SK-N-SH (cell line): ENCODE results near the gene HILPDA. TPM values are rescaled to one million over a fixed set of nuclear protein-coding genes. Genes with fewer than 3 reads are reported as not detected.
A peak's percentile ranks its signal among the peaks of the same experiment; 100 is the strongest.

ENCODE experiments used
- CTCF ChIA-PET: fragments of 300-600, 350-600 bp; formaldehyde crosslinking; extraction: SDS; loops from one replicate; lab custom pipeline; 2021; lab: Yijun Ruan, JAX
- POLR2A ChIA-PET: fragments of 350-600 bp; sonication (Branson Sonifier 250); formaldehyde crosslinking; extraction: SDS; loops from one replicate; lab custom pipeline; 2020; ENCODE audit warnings: antibody characterized with exemption, inconsistent platforms; lab: Yijun Ruan, JAX
- DNase-seq: peaks from one replicate; pipeline ENCODE4 v3.0.0; 2012
- H2AFZ ChIP-seq: fragments of 200-600 bp; sonication (generic); 2 replicates; pipeline ENCODE4 v1.8.1; 2016; ENCODE audit warnings: antibody characterized with exemption, mild to moderate bottlenecking, low read depth
- H3F3A ChIP-seq: fragments of 200-600 bp; sonication (generic); replicated peaks from 2 replicates; pipeline ENCODE3; 2016; ENCODE audit warnings: antibody characterized with exemption, mild to moderate bottlenecking; ENCODE audit not compliant: insufficient read depth
- H3K27ac ChIP-seq, 2 experiments: fragments of 200-500 bp in 1 of 2; fragments of 200-600 bp in 1 of 2; sonication (Bioruptor generic) in 1 of 2; sonication (generic), shearing (Covaris generic) in 1 of 2; 2 replicates each; pipeline versions ENCODE4 v1.5.1 to v1.6.1; 2014 to 2016; ENCODE audit warnings: low read depth in 2 of 2, inconsistent platforms in 1 of 2, low read length in 1 of 2, mild to moderate bottlenecking in 1 of 2, mixed read lengths in 1 of 2
- H3K27me3 ChIP-seq: fragments of 200-600 bp; sonication (generic), shearing (Covaris generic); 2 replicates; pipeline ENCODE4 v1.6.1; 2016; ENCODE audit warnings: mixed run types; ENCODE audit not compliant: insufficient read depth
- H3K36me3 ChIP-seq, 2 experiments: fragments of 200-500 bp in 1 of 2; fragments of 200-600 bp in 1 of 2; sonication (Bioruptor generic) in 1 of 2; sonication (generic) in 1 of 2; replicated peaks in 1 of 2; 2 replicates each; pipeline versions ENCODE3 to v1.5.1; 2014 to 2016; ENCODE audit warnings: low read length in 1 of 2, mild to moderate bottlenecking in 1 of 2; ENCODE audit not compliant: insufficient read depth in 2 of 2, control insufficient read depth in 1 of 2
- H3K4me1 ChIP-seq, 2 experiments: fragments of 200-500 bp in 1 of 2; fragments of 200-600 bp in 1 of 2; sonication (Bioruptor generic) in 1 of 2; sonication (generic), shearing (Covaris generic) in 1 of 2; 2 replicates each; pipeline versions ENCODE4 v1.5.1 to v1.6.1; 2014 to 2016; ENCODE audit warnings: low read depth in 1 of 2, low read length in 1 of 2, mixed run types in 1 of 2; ENCODE audit not compliant: insufficient read depth in 2 of 2, control insufficient read depth in 1 of 2
- H3K4me2 ChIP-seq: fragments of 200-600 bp; sonication (generic), shearing (Covaris generic); 2 replicates; pipeline ENCODE4 v1.6.1; 2017; ENCODE audit warnings: mixed run types
- H3K4me3 ChIP-seq, 2 experiments: fragments of 200-500 bp in 1 of 2; fragments of 200-600 bp in 1 of 2; sonication (Bioruptor generic) in 1 of 2; sonication (generic), shearing (Covaris generic) in 1 of 2; 2 replicates each; pipeline versions ENCODE4 v1.5.1 to v1.8.1; 2014 to 2016; ENCODE audit warnings: low read depth in 2 of 2, inconsistent platforms in 1 of 2, low read length in 1 of 2, mild to moderate bottlenecking in 1 of 2, mixed read lengths in 1 of 2, moderate library complexity in 1 of 2
- H3K79me2 ChIP-seq: fragments of 200-600 bp; sonication (generic); 2 replicates; pipeline ENCODE4 v1.8.1; 2017; ENCODE audit warnings: mild to moderate bottlenecking; ENCODE audit not compliant: insufficient read depth
- H3K9ac ChIP-seq: fragments of 200-600 bp; sonication (generic); 2 replicates; pipeline ENCODE4 v1.6.1; 2017; ENCODE audit warnings: mixed run types
- H3K9me2 ChIP-seq: fragments of 200-600 bp; sonication (generic); 2 replicates; pipeline ENCODE4 v1.6.1; 2017; ENCODE audit warnings: mixed run types
- H3K9me3 ChIP-seq: fragments of 200-600 bp; sonication (generic); 2 replicates; pipeline ENCODE4 v1.6.1; 2017; ENCODE audit warnings: mixed run types, mild to moderate bottlenecking, moderate library complexity
- H4K20me1 ChIP-seq: fragments of 200-600 bp; sonication (generic); 2 replicates; pipeline ENCODE4 v1.6.1; 2017; ENCODE audit warnings: mild to moderate bottlenecking, mixed run types; ENCODE audit not compliant: insufficient read depth
- CHD2 ChIP-seq: fragments of 150-350 bp; IDR thresholded peaks from 2 replicates; pipeline ENCODE4 v1.6.1; 2018; ENCODE audit warnings: low read length; ENCODE audit not compliant: partially characterized antibody
- FOSL2 ChIP-seq: IDR thresholded peaks from 2 replicates; pipeline ENCODE4 v1.4.0; 2012; ENCODE audit warnings: low read depth, mild to moderate bottlenecking, moderate library complexity, borderline replicate concordance
- FOXM1 ChIP-seq: IDR thresholded peaks from 2 replicates; pipeline ENCODE4 v1.4.0; 2012; ENCODE audit warnings: low read depth, mild to moderate bottlenecking
- JUND ChIP-seq: IDR thresholded peaks from 2 replicates; pipeline ENCODE4 v1.4.0; 2012
- MEF2A ChIP-seq: IDR thresholded peaks from 2 replicates; pipeline ENCODE4 v1.4.0; 2012; ENCODE audit warnings: low read depth, borderline replicate concordance
- RAD21 ChIP-seq: IDR thresholded peaks from 2 replicates; pipeline ENCODE4 v1.6.1; 2012; ENCODE audit warnings: mild to moderate bottlenecking, low read length
- RCOR1 ChIP-seq: fragments of 150-350 bp; IDR thresholded peaks from 2 replicates; pipeline ENCODE4 v1.6.1; 2017; ENCODE audit warnings: antibody characterized with exemption, low read length
- RXRA ChIP-seq: IDR thresholded peaks from 2 replicates; pipeline ENCODE4 v1.4.0; 2012; ENCODE audit warnings: low read depth, mild to moderate bottlenecking, borderline replicate concordance
- SMC3 ChIP-seq: IDR thresholded peaks from 2 replicates; pipeline ENCODE4 v1.6.1; 2012; ENCODE audit warnings: low read depth, low read length, improper control_type of control experiment
- TAF1 ChIP-seq: IDR thresholded peaks from 2 replicates; pipeline ENCODE4 v1.6.1; 2012; ENCODE audit warnings: low read depth, mild to moderate bottlenecking, low read length, moderate library complexity, borderline replicate concordance
- TCF12 ChIP-seq: IDR thresholded peaks from 2 replicates; pipeline ENCODE4 v1.4.0; 2012
- YY1 ChIP-seq: IDR thresholded peaks from 2 replicates; pipeline ENCODE4 v1.4.0; 2012; ENCODE audit warnings: low read depth, mild to moderate bottlenecking
- WGBS: methylation state at CpG from one replicate; pipeline ENCODE4 v1.1.6; 2017; ENCODE audit warnings: low lambda C conversion rate; 5-methylcytosine and 5-hydroxymethylcytosine counted together
- polyA plus RNA-seq, 3 experiments: library from polyadenylated mRNA; depleted of rRNA; stranded (reverse); fragments of >200 nt; gene quantifications; 2 replicates each; pipeline ENCODE4 v1.2.3, GENCODE V29; 2012
- TF ChIP-seq, protein P1 (sequence below): IDR thresholded peaks from 2 replicates; pipeline ENCODE4 v1.4.0; 2012; ENCODE audit warnings: low read depth, borderline replicate concordance
- TF ChIP-seq, protein P2 (sequence below): IDR thresholded peaks from 2 replicates; pipeline ENCODE4; 2012
- TF ChIP-seq, protein P3 (sequence below): IDR thresholded peaks from 2 replicates; pipeline ENCODE4 v1.4.0; 2012; ENCODE audit warnings: low read depth
- TF ChIP-seq, protein P4 (sequence below): fragments of 200-600 bp; sonication (generic); IDR thresholded peaks from 2 replicates; pipeline ENCODE4 v1.6.1; 2017; ENCODE audit warnings: antibody characterized with exemption, mild to moderate bottlenecking, moderate library complexity

HILPDA gene
- polyA plus RNA-seq, 1 of the 3 experiments (the other 2 are of a cell fraction), result 24.0 TPM

DNA sequence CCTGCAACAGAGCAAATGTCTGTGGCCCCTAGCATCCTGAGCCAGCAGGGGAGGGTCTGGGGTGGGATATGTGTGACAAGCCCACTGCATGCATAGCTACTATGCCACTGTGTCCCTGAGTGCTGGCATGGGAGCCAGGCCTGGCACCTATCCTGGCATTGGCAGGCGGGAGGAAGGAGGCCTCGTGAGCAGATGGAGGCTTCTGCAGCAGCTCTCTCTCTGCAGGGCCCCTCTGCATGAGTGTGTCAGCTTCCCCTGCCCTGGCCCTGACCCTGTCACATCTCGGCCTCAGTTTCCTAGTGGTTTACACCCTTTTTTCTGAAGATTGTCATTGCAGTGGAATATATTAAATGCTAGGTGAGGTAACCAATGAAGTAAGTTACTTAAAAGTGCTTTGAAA is 32.8 kb upstream of the HILPDA start:
- no peaks in the 10 kb centered on the region for H3F3A ChIP-seq
- no peak overlapping the region for H3K9ac ChIP-seq
- TF ChIP-seq RCOR1, result no peak
- no peak overlapping the region for H2AFZ ChIP-seq
- H3K4me1 ChIP-seq, result peaks cover 0 to 3% of the 10 kb centered on the region in 2 experiments; a peak in 1 of 4 replicates
- H3K27me3 ChIP-seq, result no peaks in the 10 kb centered on the region
- H3K9me2 ChIP-seq, result no peaks in the 10 kb centered on the region
- no peaks in the 10 kb centered on the region for H3K9me3 ChIP-seq
- no peaks in the 10 kb centered on the region for H3K36me3 ChIP-seq
- H3K79me2 ChIP-seq, result no peaks in the 10 kb centered on the region
- H3K4me2 ChIP-seq, result no peak overlapping the region
- DNase-seq, result no peak
- H4K20me1 ChIP-seq, result no peaks in the 10 kb centered on the region
- ChIA-PET CTCF (interaction anchor here (0.8 to 44.5 kb wide), 8 partner anchors 17 to 461 kb away, joined by 3 to 1901 read pairs (median 212); partner anchors contain the start of genes HILPDA, IMPDH1 and RBM28), POLR2A (interaction anchor here (0.7 to 1.0 kb wide), 2 partner anchors 17 to 21 kb away, joined by 3 to 4 read pairs; no protein-coding TSS in a partner anchor)
- WGBS, result 84% methylated on average over 3 of the region's 3 CpGs
- H3K4me3 ChIP-seq, result no peak overlapping the region
- H3K27ac ChIP-seq, result no peak overlapping the region

DNA sequence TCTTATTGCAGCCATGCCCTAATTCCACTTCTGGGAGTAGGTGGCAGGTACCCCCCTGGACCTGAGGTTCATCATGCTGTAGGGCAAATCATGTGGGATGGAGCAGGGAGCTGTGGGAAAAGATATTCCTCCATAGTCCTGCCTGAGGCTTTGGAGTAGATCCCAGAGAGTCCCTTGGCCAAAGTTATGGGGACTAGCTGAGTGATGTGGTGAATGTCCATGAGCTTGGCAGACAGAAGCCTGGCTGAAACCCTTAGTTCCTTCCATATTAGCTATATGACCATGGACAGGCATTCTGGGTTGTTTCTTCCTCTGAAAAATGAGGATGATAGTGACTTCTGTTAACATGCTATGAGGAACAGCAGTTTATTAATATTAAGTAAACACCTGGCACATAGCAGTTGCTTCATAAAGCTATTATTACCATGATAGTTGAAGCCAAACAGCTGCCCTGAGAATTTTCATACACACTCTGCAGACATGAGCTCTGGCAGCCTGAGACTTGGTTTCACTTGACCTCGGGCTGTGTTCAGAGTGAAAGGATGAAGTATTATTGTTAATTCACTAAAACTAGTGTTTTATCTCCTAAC is 30.9 kb upstream of the HILPDA start:
- Histone ChIP-seq H3K27ac (no peak overlapping the region), H2AFZ (no peak overlapping the region), H3F3A (no peaks in the 10 kb centered on the region), H3K9ac (no peak overlapping the region)
- ChIA-PET POLR2A (interaction anchor here (1.0 kb wide), 1 partner anchor 25 kb away, joined by 3 read pairs; no protein-coding TSS in a partner anchor), CTCF (interaction anchor here (0.5 to 44.5 kb wide), 35 partner anchors 15 to 837 kb away, joined by 3 to 1901 read pairs (median 4); partner anchors contain the start of genes CALU, HILPDA, IMPDH1 and METTL2B)
- 100% methylated on average over 1 of the region's 1 CpG for WGBS
- no peak for TF ChIP-seq YY1
- TF ChIP-seq, all 33 proteins: peak for 0
- H3K36me3 ChIP-seq, result no peaks in the 10 kb centered on the region
- DNase-seq, result no peak
- H3K79me2 ChIP-seq, result no peaks in the 10 kb centered on the region
- H3K4me3 ChIP-seq, result no peak overlapping the region
- no peaks in the 10 kb centered on the region for H3K27me3 ChIP-seq
- H3K4me1 ChIP-seq, result peaks cover 0 to 3% of the 10 kb centered on the region in 2 experiments; a peak in 1 of 4 replicates
- H3K4me2 ChIP-seq, result no peak overlapping the region
- H3K9me2 ChIP-seq, result no peaks in the 10 kb centered on the region
- H4K20me1 ChIP-seq, result no peaks in the 10 kb centered on the region
- H3K9me3 ChIP-seq, result no peaks in the 10 kb centered on the region

DNA sequence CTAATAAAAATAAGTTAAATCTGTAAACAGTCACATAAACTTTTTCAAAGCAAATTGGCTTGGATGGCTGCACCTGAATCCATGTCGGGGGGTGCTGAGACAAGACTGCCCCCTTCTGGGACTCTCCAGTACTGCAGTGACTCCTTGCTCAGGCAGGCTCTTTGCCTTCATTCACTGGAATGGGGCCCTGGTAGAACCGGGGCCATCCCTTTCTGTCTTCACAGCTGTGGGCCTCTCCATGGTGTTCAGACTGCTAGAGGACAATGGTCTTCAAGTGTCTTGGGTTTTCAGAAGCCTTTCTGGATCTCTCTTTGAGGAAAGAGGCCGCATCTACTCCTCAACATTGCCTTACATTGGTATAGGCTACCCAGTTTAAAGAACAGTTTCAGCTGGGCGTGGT is 29.8 kb upstream of the HILPDA start:
- no peaks in the 10 kb centered on the region for H3F3A ChIP-seq
- 37% methylated on average over 4 of the region's 4 CpGs for WGBS
- no peaks in the 10 kb centered on the region for H3K79me2 ChIP-seq
- H3K4me1 ChIP-seq, result peaks cover 0 to 3% of the 10 kb centered on the region in 2 experiments; a peak in 1 of 4 replicates
- H4K20me1 ChIP-seq, result no peaks in the 10 kb centered on the region
- no peak overlapping the region for H2AFZ ChIP-seq
- H3K27me3 ChIP-seq, result no peaks in the 10 kb centered on the region
- no peaks in the 10 kb centered on the region for H3K36me3 ChIP-seq
- H3K4me3 ChIP-seq, result no peak overlapping the region; a peak in 1 of 4 replicates
- H3K9ac ChIP-seq, result no peak overlapping the region
- CTCF ChIA-PET, result interaction anchor here (0.6 to 44.5 kb wide), 41 partner anchors 14 to 836 kb away, joined by 3 to 1901 read pairs (median 4); partner anchors contain the start of genes ATP6V1F, HILPDA, IMPDH1 and METTL2B
- peak; percentile 83 for DNase-seq
- POLR2A ChIA-PET, result interaction anchor here (1.7 kb wide), 1 partner anchor 76 kb away, joined by 3 read pairs; no protein-coding TSS in a partner anchor
- H3K4me2 ChIP-seq, result no peak overlapping the region
- H3K9me2 ChIP-seq, result no peaks in the 10 kb centered on the region
- no peaks in the 10 kb centered on the region for H3K9me3 ChIP-seq
- H3K27ac ChIP-seq, result no peak overlapping the region
- TF ChIP-seq YY1, result no peak
- no peak for TF ChIP-seq FOSL2
- TF ChIP-seq MEF2A, result no peak
- TF ChIP-seq, protein P1, sequence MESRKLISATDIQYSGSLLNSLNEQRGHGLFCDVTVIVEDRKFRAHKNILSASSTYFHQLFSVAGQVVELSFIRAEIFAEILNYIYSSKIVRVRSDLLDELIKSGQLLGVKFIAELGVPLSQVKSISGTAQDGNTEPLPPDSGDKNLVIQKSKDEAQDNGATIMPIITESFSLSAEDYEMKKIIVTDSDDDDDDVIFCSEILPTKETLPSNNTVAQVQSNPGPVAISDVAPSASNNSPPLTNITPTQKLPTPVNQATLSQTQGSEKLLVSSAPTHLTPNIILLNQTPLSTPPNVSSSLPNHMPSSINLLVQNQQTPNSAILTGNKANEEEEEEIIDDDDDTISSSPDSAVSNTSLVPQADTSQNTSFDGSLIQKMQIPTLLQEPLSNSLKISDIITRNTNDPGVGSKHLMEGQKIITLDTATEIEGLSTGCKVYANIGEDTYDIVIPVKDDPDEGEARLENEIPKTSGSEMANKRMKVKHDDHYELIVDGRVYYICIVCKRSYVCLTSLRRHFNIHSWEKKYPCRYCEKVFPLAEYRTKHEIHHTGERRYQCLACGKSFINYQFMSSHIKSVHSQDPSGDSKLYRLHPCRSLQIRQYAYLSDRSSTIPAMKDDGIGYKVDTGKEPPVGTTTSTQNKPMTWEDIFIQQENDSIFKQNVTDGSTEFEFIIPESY, result no peak
- no peak for TF ChIP-seq TCF12
- TF ChIP-seq, protein P2, sequence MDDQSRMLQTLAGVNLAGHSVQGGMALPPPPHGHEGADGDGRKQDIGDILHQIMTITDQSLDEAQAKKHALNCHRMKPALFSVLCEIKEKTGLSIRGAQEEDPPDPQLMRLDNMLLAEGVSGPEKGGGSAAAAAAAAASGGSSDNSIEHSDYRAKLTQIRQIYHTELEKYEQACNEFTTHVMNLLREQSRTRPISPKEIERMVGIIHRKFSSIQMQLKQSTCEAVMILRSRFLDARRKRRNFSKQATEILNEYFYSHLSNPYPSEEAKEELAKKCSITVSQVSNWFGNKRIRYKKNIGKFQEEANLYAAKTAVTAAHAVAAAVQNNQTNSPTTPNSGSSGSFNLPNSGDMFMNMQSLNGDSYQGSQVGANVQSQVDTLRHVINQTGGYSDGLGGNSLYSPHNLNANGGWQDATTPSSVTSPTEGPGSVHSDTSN, result no peak
- peak; percentile 39 for TF ChIP-seq CHD2
- TF ChIP-seq, protein P3, sequence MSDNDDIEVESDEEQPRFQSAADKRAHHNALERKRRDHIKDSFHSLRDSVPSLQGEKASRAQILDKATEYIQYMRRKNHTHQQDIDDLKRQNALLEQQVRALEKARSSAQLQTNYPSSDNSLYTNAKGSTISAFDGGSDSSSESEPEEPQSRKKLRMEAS, result no peak
- no peak for TF ChIP-seq TAF1
- TF ChIP-seq FOXM1, result no peak
- no peak for TF ChIP-seq RXRA
- peak; percentile 95 for TF ChIP-seq RAD21
- peak; percentile 95 for TF ChIP-seq SMC3
- TF ChIP-seq, protein P4, sequence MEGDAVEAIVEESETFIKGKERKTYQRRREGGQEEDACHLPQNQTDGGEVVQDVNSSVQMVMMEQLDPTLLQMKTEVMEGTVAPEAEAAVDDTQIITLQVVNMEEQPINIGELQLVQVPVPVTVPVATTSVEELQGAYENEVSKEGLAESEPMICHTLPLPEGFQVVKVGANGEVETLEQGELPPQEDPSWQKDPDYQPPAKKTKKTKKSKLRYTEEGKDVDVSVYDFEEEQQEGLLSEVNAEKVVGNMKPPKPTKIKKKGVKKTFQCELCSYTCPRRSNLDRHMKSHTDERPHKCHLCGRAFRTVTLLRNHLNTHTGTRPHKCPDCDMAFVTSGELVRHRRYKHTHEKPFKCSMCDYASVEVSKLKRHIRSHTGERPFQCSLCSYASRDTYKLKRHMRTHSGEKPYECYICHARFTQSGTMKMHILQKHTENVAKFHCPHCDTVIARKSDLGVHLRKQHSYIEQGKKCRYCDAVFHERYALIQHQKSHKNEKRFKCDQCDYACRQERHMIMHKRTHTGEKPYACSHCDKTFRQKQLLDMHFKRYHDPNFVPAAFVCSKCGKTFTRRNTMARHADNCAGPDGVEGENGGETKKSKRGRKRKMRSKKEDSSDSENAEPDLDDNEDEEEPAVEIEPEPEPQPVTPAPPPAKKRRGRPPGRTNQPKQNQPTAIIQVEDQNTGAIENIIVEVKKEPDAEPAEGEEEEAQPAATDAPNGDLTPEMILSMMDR, result peak; percentile 100
- TF ChIP-seq JUND, result no peak
- 0 out of 2 replicates have a peak, but pooled peaks have one; percentile 36 for TF ChIP-seq RCOR1
